NCI-H345 treated with DMSO at 0.1 percent for 48 hours (cell line): Measurements from ENCODE around the gene CDYL.

Source experiments
- DNase-seq: peaks from one replicate; lab custom pipeline; 2025; ENCODE audit not compliant: unreplicated experiment; lab: John Stamatoyannopoulos, UW

The CDYL gene

GRCh38 chr6:4872841-4873240 lies 96.6 kb downstream of the CDYL start:
- no peak for DNase-seq

- no peak for DNase-seq
Measured at GRCh38 chr6:4873928-4874327, 97.7 kb downstream of the CDYL start.

- no peak for DNase-seq
Measured at GRCh38 chr6:4879741-4880275, 103.6 kb downstream of the CDYL start.

- no peak for DNase-seq
Measured at GRCh38 chr6:4880363-4880762, 104.2 kb downstream of the CDYL start.

- no peak for DNase-seq
Measured at GRCh38 chr6:4883298-4883697, 107.1 kb downstream of the CDYL start.

- no peak for DNase-seq
Measured at GRCh38 chr6:4884646-4885340, 108.6 kb downstream of the CDYL start.

GRCh38 chr6:4885341-4885933 lies 109.2 kb downstream of the CDYL start:
- DNase-seq, result no peak

GRCh38 chr6:4888841-4889240 lies 112.6 kb downstream of the CDYL start:
- no peak for DNase-seq

GRCh38 chr6:4889701-4890100 lies 113.5 kb downstream of the CDYL start:
- no peak for DNase-seq

- DNase-seq, result no peak
Measured at GRCh38 chr6:4890191-4890590, 114.0 kb downstream of the CDYL start.

GRCh38 chr6:4890627-4891026 lies 114.4 kb downstream of the CDYL start:
- no peak for DNase-seq

GRCh38 chr6:4891141-4891540 lies 114.9 kb downstream of the CDYL start:
- no peak for DNase-seq

GRCh38 chr6:4892785-4893485 lies 116.7 kb downstream of the CDYL start:
- no peak for DNase-seq

GRCh38 chr6:4894049-4894448 lies 117.8 kb downstream of the CDYL start:
- no peak for DNase-seq

GRCh38 chr6:4895971-4896370 lies 119.8 kb downstream of the CDYL start:
- DNase-seq, result no peak

GRCh38 chr6:4896401-4896800 lies 120.2 kb downstream of the CDYL start:
- DNase-seq, result no peak

GRCh38 chr6:4899249-4900034 lies 123.2 kb downstream of the CDYL start:
- no peak for DNase-seq

GRCh38 chr6:4901386-4902061 lies 125.3 kb downstream of the CDYL start:
- no peak for DNase-seq

GRCh38 chr6:4902363-4902762 lies 126.2 kb downstream of the CDYL start:
- DNase-seq, result no peak

GRCh38 chr6:4903121-4903520 lies 126.9 kb downstream of the CDYL start:
- DNase-seq, result no peak
